ENCODE data around the gene RRAD.
A peak's percentile ranks its signal among the peaks of the same experiment; 100 is the strongest.

The RRAD gene

DNA sequence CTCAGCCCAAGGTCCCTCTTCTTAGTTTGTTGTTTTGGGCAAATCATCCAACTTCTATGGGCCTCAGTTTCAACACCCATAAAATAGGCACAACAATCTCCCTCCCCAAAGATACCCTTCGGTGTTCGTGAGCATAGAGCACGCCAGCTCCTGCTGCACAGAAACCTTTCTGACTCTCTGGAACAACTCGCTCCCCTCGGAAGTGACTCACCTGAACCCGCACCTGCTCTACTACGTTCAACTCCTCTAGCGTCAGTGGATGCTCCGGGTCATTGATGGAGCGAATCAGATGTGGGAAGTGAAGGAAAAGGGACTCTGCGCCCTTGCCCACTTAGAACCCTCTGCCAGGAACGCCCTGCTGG lies 8.4 kb upstream of the RRAD start:
- TF ChIP-seq, protein P1, sequence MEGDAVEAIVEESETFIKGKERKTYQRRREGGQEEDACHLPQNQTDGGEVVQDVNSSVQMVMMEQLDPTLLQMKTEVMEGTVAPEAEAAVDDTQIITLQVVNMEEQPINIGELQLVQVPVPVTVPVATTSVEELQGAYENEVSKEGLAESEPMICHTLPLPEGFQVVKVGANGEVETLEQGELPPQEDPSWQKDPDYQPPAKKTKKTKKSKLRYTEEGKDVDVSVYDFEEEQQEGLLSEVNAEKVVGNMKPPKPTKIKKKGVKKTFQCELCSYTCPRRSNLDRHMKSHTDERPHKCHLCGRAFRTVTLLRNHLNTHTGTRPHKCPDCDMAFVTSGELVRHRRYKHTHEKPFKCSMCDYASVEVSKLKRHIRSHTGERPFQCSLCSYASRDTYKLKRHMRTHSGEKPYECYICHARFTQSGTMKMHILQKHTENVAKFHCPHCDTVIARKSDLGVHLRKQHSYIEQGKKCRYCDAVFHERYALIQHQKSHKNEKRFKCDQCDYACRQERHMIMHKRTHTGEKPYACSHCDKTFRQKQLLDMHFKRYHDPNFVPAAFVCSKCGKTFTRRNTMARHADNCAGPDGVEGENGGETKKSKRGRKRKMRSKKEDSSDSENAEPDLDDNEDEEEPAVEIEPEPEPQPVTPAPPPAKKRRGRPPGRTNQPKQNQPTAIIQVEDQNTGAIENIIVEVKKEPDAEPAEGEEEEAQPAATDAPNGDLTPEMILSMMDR (IDR thresholded peaks at IDR 0.05; ENCODE audit: low read depth, low read length): no peak
- H3K4me3 ChIP-seq (replicated peaks in 1 of 2; ENCODE audit: low read depth in 2 of 2, low read length in 2 of 2): peak overlapping the region; percentile 98 to 99
- DNase-seq (ENCODE audit: low read depth in 2 of 2): peak in 1 of 2 donors; percentile 35

DNA sequence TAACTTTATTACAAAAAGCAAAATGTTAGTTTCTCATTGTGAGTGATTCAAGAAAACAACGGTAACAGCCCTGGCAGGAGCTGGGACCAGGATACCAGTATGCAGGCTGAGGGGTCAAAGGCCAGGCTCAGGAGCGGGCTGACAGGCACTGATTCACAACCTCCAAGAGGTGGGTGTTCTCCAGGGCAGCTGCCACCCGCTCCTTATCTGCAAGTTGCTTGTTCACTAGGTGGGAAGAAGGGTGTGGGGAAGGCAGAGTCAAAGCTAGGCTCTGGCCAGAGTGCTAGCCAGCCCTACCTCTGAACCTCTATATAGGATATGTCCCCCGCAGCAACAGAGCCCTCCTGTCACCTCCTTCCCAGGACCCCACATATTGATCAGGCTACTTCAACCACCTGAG lies 6.7 kb upstream of the RRAD start:
- H3K4me3 ChIP-seq (replicated peaks in 1 of 2; ENCODE audit: low read depth in 2 of 2, low read length in 2 of 2): no peak overlapping the region
- DNase-seq (ENCODE audit: low read depth in 2 of 2): no peak
- TF ChIP-seq, protein P1 (IDR thresholded peaks at IDR 0.05; ENCODE audit: low read depth, low read length): no peak

DNA sequence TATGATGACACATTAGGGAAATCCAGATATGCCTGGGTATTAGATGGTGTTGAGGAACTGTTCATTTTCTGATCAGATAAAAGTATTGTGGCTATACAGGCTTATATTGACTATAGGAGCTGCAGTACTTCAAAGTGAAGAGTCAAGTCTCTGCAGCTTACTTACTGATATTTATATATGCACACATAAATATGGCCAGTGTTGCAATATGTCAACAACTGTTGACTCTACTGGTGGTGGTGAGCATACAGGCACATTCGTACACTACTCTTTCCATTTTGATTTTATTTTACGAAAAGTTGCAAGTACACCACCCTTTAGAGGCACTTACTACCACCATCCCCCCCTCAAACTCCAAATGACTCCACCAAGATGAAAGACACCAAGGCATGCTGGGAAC lies 6.3 kb upstream of the RRAD start:
- no peak overlapping the region for H3K4me3 ChIP-seq (replicated peaks in 1 of 2; ENCODE audit: low read depth in 2 of 2, low read length in 2 of 2)
- TF ChIP-seq, protein P1 (IDR thresholded peaks at IDR 0.05; ENCODE audit: low read depth, low read length): no peak
- no peak for DNase-seq (ENCODE audit: low read depth in 2 of 2)

DNA sequence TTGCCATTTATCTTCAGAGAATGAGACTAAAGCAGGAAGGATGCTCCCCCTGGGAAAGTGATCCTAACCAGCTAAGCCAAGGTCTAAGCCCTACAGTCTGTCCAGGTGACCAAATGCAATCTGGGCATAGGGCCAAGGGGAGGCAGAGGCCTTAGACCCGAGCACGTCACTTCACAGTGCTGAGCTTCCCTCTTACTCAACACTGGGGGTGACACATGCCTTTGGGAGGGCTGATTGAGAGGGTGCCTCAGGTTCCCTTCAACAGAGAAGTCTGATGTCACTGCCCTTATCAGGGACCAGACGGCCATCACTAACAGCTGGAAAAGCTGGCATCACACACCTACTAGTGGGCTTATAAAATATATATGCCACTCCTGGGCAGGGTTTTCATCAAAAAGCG lies 4.9 kb upstream of the RRAD start:
- peak; percentile 54 to 81 for DNase-seq (ENCODE audit: low read depth in 2 of 2)
- TF ChIP-seq, protein P1 (IDR thresholded peaks at IDR 0.05; ENCODE audit: low read depth, low read length): no peak
- no peak overlapping the region for H3K4me3 ChIP-seq (replicated peaks in 1 of 2; ENCODE audit: low read depth in 2 of 2, low read length in 2 of 2)

DNA sequence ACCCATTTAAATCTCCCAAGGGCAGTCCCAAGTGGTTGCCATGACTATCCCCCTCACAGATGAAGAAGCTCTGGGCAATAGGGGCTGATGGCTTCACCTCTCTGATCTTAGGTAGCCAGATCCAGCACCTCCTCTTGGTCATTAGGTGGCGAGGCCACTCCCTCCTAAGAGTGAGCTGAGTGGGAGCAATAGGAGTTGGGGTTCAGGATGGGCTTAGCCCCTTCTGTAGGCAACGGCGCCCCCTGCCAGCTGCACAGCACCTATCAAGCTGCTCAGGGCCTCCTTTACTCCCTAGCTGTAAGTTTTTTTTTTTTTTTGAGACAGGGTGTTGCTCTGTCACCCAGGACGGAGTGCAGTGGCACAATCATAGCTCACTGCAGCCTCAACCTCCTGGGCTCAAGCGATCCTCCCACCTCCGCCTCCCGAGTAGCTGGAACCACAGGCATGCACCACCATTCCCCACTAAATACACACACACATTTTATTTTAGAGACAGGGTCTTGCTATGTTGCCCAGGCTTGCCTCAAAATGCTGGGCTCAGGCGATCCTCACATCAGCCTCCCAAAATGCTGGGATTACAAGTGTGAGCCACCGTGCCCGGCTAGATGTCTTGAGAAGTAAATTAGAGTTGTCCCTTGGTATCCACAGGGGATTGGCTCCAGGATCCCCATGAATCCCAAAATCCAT lies 3.5 kb upstream of the RRAD start:
- TF ChIP-seq, protein P1 (IDR thresholded peaks at IDR 0.05; ENCODE audit: low read depth, low read length): peak; percentile 56
- peak; percentile 43 to 46 for DNase-seq (ENCODE audit: low read depth in 2 of 2)
- no peak overlapping the region for H3K4me3 ChIP-seq (replicated peaks in 1 of 2; ENCODE audit: low read depth in 2 of 2, low read length in 2 of 2)

DNA sequence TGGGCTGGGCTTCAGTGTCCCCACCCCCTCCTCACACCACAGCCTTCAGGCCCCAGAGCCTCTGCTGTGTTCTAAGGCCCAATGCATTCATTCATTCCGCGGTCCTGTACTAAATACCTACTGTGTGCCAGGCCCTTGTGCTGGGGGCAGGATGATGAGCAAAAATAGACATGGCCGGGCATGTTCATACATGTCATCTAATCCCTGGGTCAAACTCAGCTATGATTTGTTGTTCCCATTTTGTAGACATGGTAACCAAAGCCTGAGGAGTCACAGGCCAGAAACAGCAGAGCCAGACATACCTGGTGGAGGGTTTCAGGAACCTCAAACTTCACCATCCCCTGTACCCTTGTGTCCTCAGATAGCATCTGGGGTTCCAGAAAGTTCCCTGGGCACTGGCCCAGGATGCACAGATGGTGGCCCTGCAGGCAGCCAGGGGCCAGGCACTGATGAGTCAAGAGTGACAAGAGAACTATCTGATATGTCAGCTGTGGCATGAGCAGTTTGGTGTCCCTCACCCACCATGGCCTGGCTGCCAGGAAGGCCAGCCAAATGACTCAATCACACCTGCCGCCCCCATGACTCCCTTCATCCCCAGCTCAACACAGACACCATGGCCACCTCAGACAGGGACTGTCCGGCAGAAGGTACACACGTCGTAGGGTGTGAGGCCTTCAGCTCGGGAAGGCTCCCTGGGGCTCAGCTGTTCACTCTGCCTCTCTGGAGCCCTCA lies 2.7 kb upstream of the RRAD start:
- peak in 1 of 2 donors; percentile 31 for DNase-seq (ENCODE audit: low read depth in 2 of 2)
- TF ChIP-seq, protein P1 (IDR thresholded peaks at IDR 0.05; ENCODE audit: low read depth, low read length): no peak
- H3K4me3 ChIP-seq (replicated peaks in 1 of 2; ENCODE audit: low read depth in 2 of 2, low read length in 2 of 2): no peak overlapping the region
